Measurements from ENCODE around the gene FSCN2.

FSCN2 gene

GRCh38 chr17:81491761-81492160 lies 36.4 kb upstream of the FSCN2 start:
- no peak for DNase-seq

GRCh38 chr17:81492202-81492601 lies 36.0 kb upstream of the FSCN2 start:
- no peak for DNase-seq

- no peak for DNase-seq
Observed at GRCh38 chr17:81492706-81493105, 35.5 kb upstream of the FSCN2 start.

- DNase-seq, result no peak
Observed at GRCh38 chr17:81493198-81494038, 34.8 kb upstream of the FSCN2 start.

- no peak for DNase-seq
Observed at GRCh38 chr17:81494626-81495377, 33.4 kb upstream of the FSCN2 start.

- DNase-seq, result no peak
Observed at GRCh38 chr17:81498953-81499600, 29.1 kb upstream of the FSCN2 start.

GRCh38 chr17:81499601-81499970 lies 28.6 kb upstream of the FSCN2 start:
- DNase-seq, result no peak

- DNase-seq, result no peak
Observed at GRCh38 chr17:81500047-81500446, 28.1 kb upstream of the FSCN2 start.

- DNase-seq, result no peak
Observed at GRCh38 chr17:81502471-81503017, 25.6 kb upstream of the FSCN2 start.

GRCh38 chr17:81503619-81504018 lies 24.6 kb upstream of the FSCN2 start:
- DNase-seq, result no peak

- DNase-seq, result no peak
Observed at GRCh38 chr17:81508639-81509206, 19.5 kb upstream of the FSCN2 start.

- no peak for DNase-seq
Observed at GRCh38 chr17:81509207-81509971, 18.8 kb upstream of the FSCN2 start.

GRCh38 chr17:81509972-81510784 lies 18.0 kb upstream of the FSCN2 start:
- DNase-seq, result no peak

GRCh38 chr17:81510785-81511553 lies 17.2 kb upstream of the FSCN2 start:
- peak; percentile 44 for DNase-seq

- no peak for DNase-seq
Observed at GRCh38 chr17:81511554-81511803, 16.7 kb upstream of the FSCN2 start.

GRCh38 chr17:81511804-81512561 lies 16.2 kb upstream of the FSCN2 start:
- peak; percentile 36 for DNase-seq

GRCh38 chr17:81512562-81513371 lies 15.4 kb upstream of the FSCN2 start, which contains the start of gene ACTG1:
ACTG1 (minus strand) TSS chr17:81512799; CDS start chr17:81512354, 445 bp downstream.
- peak; percentile 91 for DNase-seq

- DNase-seq, result peak; percentile 78
Observed at GRCh38 chr17:81513372-81513752, 14.8 kb upstream of the FSCN2 start.

Data from stimulated activated CD4-positive, alpha-beta T cell treated with anti-CD3 and anti-CD28 coated beads, Interleukin-1b, Interleukin-23, amount 100 ng/mL, for 48 hours (primary cell).